ENCODE measurements around the gene SH2D7.

DNA sequence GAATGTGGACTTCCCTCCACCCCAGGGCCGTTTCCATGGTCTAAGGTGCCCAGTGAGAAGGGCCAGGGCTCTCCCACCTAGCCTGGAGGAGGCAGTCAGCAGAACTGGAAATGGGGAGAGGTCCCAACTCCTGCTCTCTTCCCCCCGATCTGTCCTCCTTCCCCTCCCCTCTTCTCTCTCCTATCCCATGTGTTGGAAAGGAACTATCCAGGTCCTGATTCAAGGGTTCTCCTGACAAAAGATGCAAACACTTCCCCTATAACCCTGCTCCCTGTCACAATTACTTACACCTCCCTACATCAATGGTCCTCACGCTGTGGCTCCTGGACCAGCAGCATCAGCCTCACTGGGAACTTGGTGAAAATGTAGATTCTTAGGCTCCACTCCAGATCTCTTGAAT is 32.9 kb downstream of the SH2D7 start:
- TF ChIP-seq EZH2 (IDR thresholded peaks at IDR 0.05; ENCODE audit: borderline replicate concordance, low read length): no peak
- TF ChIP-seq, protein P1, sequence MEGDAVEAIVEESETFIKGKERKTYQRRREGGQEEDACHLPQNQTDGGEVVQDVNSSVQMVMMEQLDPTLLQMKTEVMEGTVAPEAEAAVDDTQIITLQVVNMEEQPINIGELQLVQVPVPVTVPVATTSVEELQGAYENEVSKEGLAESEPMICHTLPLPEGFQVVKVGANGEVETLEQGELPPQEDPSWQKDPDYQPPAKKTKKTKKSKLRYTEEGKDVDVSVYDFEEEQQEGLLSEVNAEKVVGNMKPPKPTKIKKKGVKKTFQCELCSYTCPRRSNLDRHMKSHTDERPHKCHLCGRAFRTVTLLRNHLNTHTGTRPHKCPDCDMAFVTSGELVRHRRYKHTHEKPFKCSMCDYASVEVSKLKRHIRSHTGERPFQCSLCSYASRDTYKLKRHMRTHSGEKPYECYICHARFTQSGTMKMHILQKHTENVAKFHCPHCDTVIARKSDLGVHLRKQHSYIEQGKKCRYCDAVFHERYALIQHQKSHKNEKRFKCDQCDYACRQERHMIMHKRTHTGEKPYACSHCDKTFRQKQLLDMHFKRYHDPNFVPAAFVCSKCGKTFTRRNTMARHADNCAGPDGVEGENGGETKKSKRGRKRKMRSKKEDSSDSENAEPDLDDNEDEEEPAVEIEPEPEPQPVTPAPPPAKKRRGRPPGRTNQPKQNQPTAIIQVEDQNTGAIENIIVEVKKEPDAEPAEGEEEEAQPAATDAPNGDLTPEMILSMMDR (IDR thresholded peaks at IDR 0.05; ENCODE audit: low read length): no peak

Data from OCI-LY1 (cell line).